ENCODE measurements around the gene RPP25.
"Not testable (repeated sequence)": the region's sequence is repeated elsewhere in the genome, so short reads cannot be mapped to it uniquely, and the experiment has no call there.

The RPP25 gene

GRCh38 chr15:74917676-74918075, 38.9 kb downstream of the RPP25 start:
- DNase-seq (ENCODE audit: low read depth), result no peak

- DNase-seq (ENCODE audit: low read depth), result not testable (repeated sequence)
These were observed 42.8 kb downstream of the RPP25 start for GRCh38 chr15:74913799-74914198.

- no peak for DNase-seq (ENCODE audit: low read depth)
These were observed 43.5 kb downstream of the RPP25 start for GRCh38 chr15:74913041-74913440.

- DNase-seq (ENCODE audit: low read depth), result no peak
These were observed 47.9 kb downstream of the RPP25 start for GRCh38 chr15:74908635-74909034.

- DNase-seq (ENCODE audit: low read depth), result no peak
These were observed 49.3 kb downstream of the RPP25 start for GRCh38 chr15:74907163-74907870.

GRCh38 chr15:74906450-74907162, 50.0 kb downstream of the RPP25 start, which contains the start of gene FAM219B:
FAM219B (minus strand) TSS chr15:74906851; CDS start chr15:74906800, 51 bp downstream.
- peak; percentile 79 for DNase-seq (ENCODE audit: low read depth)

- DNase-seq (ENCODE audit: low read depth), result no peak
These were observed 50.5 kb downstream of the RPP25 start for GRCh38 chr15:74906067-74906449.
